ENCODE data around the gene FGGY.

- TF ChIP-seq, protein P1, sequence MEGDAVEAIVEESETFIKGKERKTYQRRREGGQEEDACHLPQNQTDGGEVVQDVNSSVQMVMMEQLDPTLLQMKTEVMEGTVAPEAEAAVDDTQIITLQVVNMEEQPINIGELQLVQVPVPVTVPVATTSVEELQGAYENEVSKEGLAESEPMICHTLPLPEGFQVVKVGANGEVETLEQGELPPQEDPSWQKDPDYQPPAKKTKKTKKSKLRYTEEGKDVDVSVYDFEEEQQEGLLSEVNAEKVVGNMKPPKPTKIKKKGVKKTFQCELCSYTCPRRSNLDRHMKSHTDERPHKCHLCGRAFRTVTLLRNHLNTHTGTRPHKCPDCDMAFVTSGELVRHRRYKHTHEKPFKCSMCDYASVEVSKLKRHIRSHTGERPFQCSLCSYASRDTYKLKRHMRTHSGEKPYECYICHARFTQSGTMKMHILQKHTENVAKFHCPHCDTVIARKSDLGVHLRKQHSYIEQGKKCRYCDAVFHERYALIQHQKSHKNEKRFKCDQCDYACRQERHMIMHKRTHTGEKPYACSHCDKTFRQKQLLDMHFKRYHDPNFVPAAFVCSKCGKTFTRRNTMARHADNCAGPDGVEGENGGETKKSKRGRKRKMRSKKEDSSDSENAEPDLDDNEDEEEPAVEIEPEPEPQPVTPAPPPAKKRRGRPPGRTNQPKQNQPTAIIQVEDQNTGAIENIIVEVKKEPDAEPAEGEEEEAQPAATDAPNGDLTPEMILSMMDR (IDR thresholded peaks at IDR 0.05): no peak
- no peak for TF ChIP-seq POLR2A (IDR thresholded peaks at IDR 0.05)
Observed at GRCh38 chr1:59605184-59605583, 308.3 kb downstream of the FGGY start.

Measured in uterus (tissue), 2 donors.